ENCODE data around the gene VSIG10L2.

The VSIG10L2 gene

DNA sequence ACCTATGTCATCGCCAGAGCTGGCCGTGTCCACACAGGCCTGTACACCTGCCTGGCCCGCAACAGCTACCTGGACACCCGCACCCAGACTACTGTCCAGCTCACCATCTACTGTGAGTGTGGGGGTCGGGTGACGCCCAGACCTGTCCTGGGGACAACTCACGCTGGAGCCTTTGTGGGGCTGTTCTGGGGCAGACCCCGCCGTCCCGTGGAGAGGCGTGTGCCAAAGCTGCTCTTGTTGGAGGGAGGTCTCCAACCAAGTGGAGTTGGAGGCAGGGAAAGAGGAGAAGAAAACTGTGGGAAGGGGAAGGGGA lies 4.3 kb downstream of the VSIG10L2 start:
- no peak for TF ChIP-seq OSR1 (CRISPR knock-in tag; IDR thresholded peaks at IDR 0.05)
- no peak for TF ChIP-seq TSHZ2 (CRISPR knock-in tag; IDR thresholded peaks at IDR 0.05)
- TF ChIP-seq PPARA (CRISPR knock-in tag; IDR thresholded peaks at IDR 0.05; ENCODE audit: borderline replicate concordance): no peak
- TF ChIP-seq ESRRG (CRISPR knock-in tag; IDR thresholded peaks at IDR 0.05): no peak
- no peak for TF ChIP-seq ARNTL (CRISPR knock-in tag; IDR thresholded peaks at IDR 0.05; ENCODE audit: borderline replicate concordance, low read depth)
- no peak for TF ChIP-seq ZC3H10 (CRISPR knock-in tag; IDR thresholded peaks at IDR 0.05)
- no peak for TF ChIP-seq TOX (CRISPR knock-in tag; IDR thresholded peaks at IDR 0.05; ENCODE audit: borderline replicate concordance)
- no peak for TF ChIP-seq CSDC2 (CRISPR knock-in tag; IDR thresholded peaks at IDR 0.05)
- no peak for TF ChIP-seq TCF4 (CRISPR knock-in tag; IDR thresholded peaks at IDR 0.05; ENCODE audit: borderline replicate concordance)
- TF ChIP-seq ZNF8 (CRISPR knock-in tag; IDR thresholded peaks at IDR 0.05): no peak
- no peak for TF ChIP-seq RARB (CRISPR knock-in tag; IDR thresholded peaks at IDR 0.05)
- TF ChIP-seq SNAI2 (CRISPR knock-in tag; IDR thresholded peaks at IDR 0.05): no peak
- TF ChIP-seq, protein P1, sequence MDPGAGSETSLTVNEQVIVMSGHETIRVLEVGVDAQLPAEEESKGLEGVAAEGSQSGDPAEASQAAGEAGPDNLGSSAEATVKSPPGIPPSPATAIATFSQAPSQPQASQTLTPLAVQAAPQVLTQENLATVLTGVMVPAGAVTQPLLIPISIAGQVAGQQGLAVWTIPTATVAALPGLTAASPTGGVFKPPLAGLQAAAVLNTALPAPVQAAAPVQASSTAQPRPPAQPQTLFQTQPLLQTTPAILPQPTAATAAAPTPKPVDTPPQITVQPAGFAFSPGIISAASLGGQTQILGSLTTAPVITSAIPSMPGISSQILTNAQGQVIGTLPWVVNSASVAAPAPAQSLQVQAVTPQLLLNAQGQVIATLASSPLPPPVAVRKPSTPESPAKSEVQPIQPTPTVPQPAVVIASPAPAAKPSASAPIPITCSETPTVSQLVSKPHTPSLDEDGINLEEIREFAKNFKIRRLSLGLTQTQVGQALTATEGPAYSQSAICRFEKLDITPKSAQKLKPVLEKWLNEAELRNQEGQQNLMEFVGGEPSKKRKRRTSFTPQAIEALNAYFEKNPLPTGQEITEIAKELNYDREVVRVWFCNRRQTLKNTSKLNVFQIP (CRISPR knock-in tag; IDR thresholded peaks at IDR 0.05; ENCODE audit: borderline replicate concordance, low read depth): no peak
- no peak for TF ChIP-seq GLIS3 (CRISPR knock-in tag; IDR thresholded peaks at IDR 0.05)
- ATAC-seq: no peak

GRCh38 chr11:125950696-125951651 lies 5.1 kb downstream of the VSIG10L2 start:
- TF ChIP-seq ZNF8 (CRISPR knock-in tag; IDR thresholded peaks at IDR 0.05) (no peak), TSHZ2 (CRISPR knock-in tag; IDR thresholded peaks at IDR 0.05) (peak; percentile 84), GLIS3 (CRISPR knock-in tag; IDR thresholded peaks at IDR 0.05) (no peak), ARNTL (CRISPR knock-in tag; IDR thresholded peaks at IDR 0.05; ENCODE audit: borderline replicate concordance, low read depth) (no peak), CSRNP3 (CRISPR knock-in tag; IDR thresholded peaks at IDR 0.05) (no peak), ISL1 (CRISPR knock-in tag; IDR thresholded peaks at IDR 0.05) (peak; percentile 60), ESRRG (CRISPR knock-in tag; IDR thresholded peaks at IDR 0.05) (no peak), ZNF70 (CRISPR knock-in tag; IDR thresholded peaks at IDR 0.05) (no peak), ZFP30 (CRISPR knock-in tag; IDR thresholded peaks at IDR 0.05) (no peak), ZNF565 (CRISPR knock-in tag; conservative IDR thresholded peaks at IDR 0.05; ENCODE audit: low read depth) (no peak), RARB (CRISPR knock-in tag; IDR thresholded peaks at IDR 0.05) (no peak), TOX (CRISPR knock-in tag; IDR thresholded peaks at IDR 0.05; ENCODE audit: borderline replicate concordance) (peak; percentile 44; the same call in 1 of the 2 replicates), ZC3H10 (CRISPR knock-in tag; IDR thresholded peaks at IDR 0.05) (0 out of 2 replicates have a peak, but pooled peaks have one; percentile 6), BACH2 (CRISPR knock-in tag; IDR thresholded peaks at IDR 0.05; ENCODE audit: borderline replicate concordance) (no peak), SNAI2 (CRISPR knock-in tag; IDR thresholded peaks at IDR 0.05) (0 out of 2 replicates have a peak, but pooled peaks have one; percentile 60), ZFP3 (CRISPR knock-in tag; IDR thresholded peaks at IDR 0.05) (no peak), OSR1 (CRISPR knock-in tag; IDR thresholded peaks at IDR 0.05) (no peak), CSDC2 (CRISPR knock-in tag; IDR thresholded peaks at IDR 0.05) (no peak), PPARA (CRISPR knock-in tag; IDR thresholded peaks at IDR 0.05; ENCODE audit: borderline replicate concordance) (no peak), TCF4 (CRISPR knock-in tag; IDR thresholded peaks at IDR 0.05; ENCODE audit: borderline replicate concordance) (peak; percentile 89), CREB5 (CRISPR knock-in tag; IDR thresholded peaks at IDR 0.05; ENCODE audit: low read depth) (no peak)
- TF ChIP-seq, protein P1 (CRISPR knock-in tag; IDR thresholded peaks at IDR 0.05; ENCODE audit: borderline replicate concordance, low read depth): no peak
- TF ChIP-seq, protein P2, sequence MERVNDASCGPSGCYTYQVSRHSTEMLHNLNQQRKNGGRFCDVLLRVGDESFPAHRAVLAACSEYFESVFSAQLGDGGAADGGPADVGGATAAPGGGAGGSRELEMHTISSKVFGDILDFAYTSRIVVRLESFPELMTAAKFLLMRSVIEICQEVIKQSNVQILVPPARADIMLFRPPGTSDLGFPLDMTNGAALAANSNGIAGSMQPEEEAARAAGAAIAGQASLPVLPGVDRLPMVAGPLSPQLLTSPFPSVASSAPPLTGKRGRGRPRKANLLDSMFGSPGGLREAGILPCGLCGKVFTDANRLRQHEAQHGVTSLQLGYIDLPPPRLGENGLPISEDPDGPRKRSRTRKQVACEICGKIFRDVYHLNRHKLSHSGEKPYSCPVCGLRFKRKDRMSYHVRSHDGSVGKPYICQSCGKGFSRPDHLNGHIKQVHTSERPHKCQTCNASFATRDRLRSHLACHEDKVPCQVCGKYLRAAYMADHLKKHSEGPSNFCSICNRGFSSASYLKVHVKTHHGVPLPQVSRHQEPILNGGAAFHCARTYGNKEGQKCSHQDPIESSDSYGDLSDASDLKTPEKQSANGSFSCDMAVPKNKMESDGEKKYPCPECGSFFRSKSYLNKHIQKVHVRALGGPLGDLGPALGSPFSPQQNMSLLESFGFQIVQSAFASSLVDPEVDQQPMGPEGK (CRISPR knock-in tag; IDR thresholded peaks at IDR 0.05; ENCODE audit: borderline replicate concordance): peak; percentile 24; the same call in 1 of the 2 replicates
- peak; percentile 90 for ATAC-seq

All from SK-N-SH treated with all-trans-retinoic acid at 6 μM for 48 hours (cell line).